Kidney (tissue), 14 donors: Measurements from ENCODE around the gene XPO4. TPM values are rescaled to one million over a fixed set of nuclear protein-coding genes. Genes with fewer than 3 reads are reported as not detected.

ENCODE experiments used
- DNase-seq, 5 donors: peaks; one replicate each; pipeline ENCODE4 v3.0.0-alpha.2; 2013 to 2020
- FAIRE-seq: peaks from 2 replicates; lab custom pipeline; 2012; peaks lifted over from hg19 to GRCh38; lab: Jason Lieb, UNC
- H3K27ac ChIP-seq, 2 donors: one replicate each; pipeline ENCODE4 v1.7.0; 2013; ENCODE audit warnings: low read depth in 2 of 2, low read length in 2 of 2, inconsistent platforms in 1 of 2
- H3K27me3 ChIP-seq: one replicate; pipeline ENCODE4 v1.7.1; 2013; ENCODE audit warnings: low read length, inconsistent platforms; ENCODE audit not compliant: control insufficient read depth, insufficient read depth
- H3K36me3 ChIP-seq, 3 donors: one replicate each; pipeline versions ENCODE4 v1.7.0 to v1.7.1; 2013; ENCODE audit warnings: low read length in 3 of 3, control low read depth in 1 of 3, inconsistent platforms in 1 of 3; ENCODE audit not compliant: insufficient read depth in 3 of 3, control insufficient read depth in 2 of 3
- H3K4me1 ChIP-seq, 3 donors: one replicate each; pipeline versions ENCODE4 v1.7.0 to v1.7.1; 2013; ENCODE audit warnings: low read length in 3 of 3, inconsistent platforms in 1 of 3, low read depth in 1 of 3; ENCODE audit not compliant: control insufficient read depth in 2 of 3, insufficient read depth in 2 of 3
- H3K4me3 ChIP-seq, 3 donors: one replicate each; pipeline versions ENCODE4 v1.7.0 to v1.8.1; 2013; ENCODE audit warnings: low read length in 3 of 3, control low read depth in 1 of 3, inconsistent platforms in 1 of 3
- H3K9ac ChIP-seq, 3 donors: one replicate each; pipeline versions ENCODE4 v1.7.0 to v1.7.1; 2013; ENCODE audit warnings: low read length in 3 of 3, control low read depth in 1 of 3, inconsistent platforms in 1 of 3
- H3K9me3 ChIP-seq, 3 donors: one replicate each; pipeline versions ENCODE4 v1.7.0 to v1.7.1; 2013; ENCODE audit warnings: low read length in 3 of 3, control low read depth in 1 of 3, inconsistent platforms in 1 of 3; ENCODE audit not compliant: control insufficient read depth in 2 of 3, insufficient read depth in 1 of 3
- intact Hi-C: fragments of 100-400 bp; cut with DNase I; formaldehyde crosslinking; loops from one replicate; pipeline ENCODE4 v1.11.1; 2022
- polyA plus RNA-seq: library from polyadenylated mRNA; stranded (reverse); fragments of 350-450 nt; fragmentation: Illumina TruSeq; extraction: RNeasy Lipid Tissue Mini Kit (QIAGEN cat#74804); gene quantifications from one replicate; pipeline ENCODE4 v1.2.3, GENCODE V29; 2014; ENCODE audit warnings: low read depth, low replicate concordance; ENCODE audit not compliant: insufficient read depth
- total RNA-seq: library from RNA; stranded (reverse); fragmentation: NEBNext Ultra II Directional; extraction: Animal tissue kit (Norgen Biotek cat#: 25700); gene quantifications from one replicate; pipeline ENCODE4 v1.2.1, GENCODE V29; 2021
- TF ChIP-seq, protein P1 (sequence below): IDR thresholded peaks from 3 replicates; pipeline ENCODE4 v1.5.1; 2012; ENCODE audit warnings: mild to moderate bottlenecking, moderate library complexity, borderline replicate concordance; ENCODE audit not compliant: insufficient read depth; ENCODE audit errors: extremely low read depth
- donor health status: control.
- donor health status: control.
- donor health status: control.
- donor health status: control.
- donor health status: control.
- donor health status: DM: yes; HTN: yes; CAD: no.
- donor health status: Normal renal cell carcinoma (clear cell type).

The XPO4 gene
- total and polyA plus RNA-seq, 2 donors from 2014 or later, result 3.3 to 17.4 TPM

GRCh38 chr13:20814224-20814910 lies 88.2 kb downstream of the XPO4 start:
- H3K4me3 ChIP-seq, result no peak overlapping the region
- H3K9ac ChIP-seq, result no peak overlapping the region
- intact Hi-C loops, result no loop called here
- H3K4me1 ChIP-seq, result no peaks in the 10 kb centered on the region
- no peaks in the 10 kb centered on the region for H3K27me3 ChIP-seq
- FAIRE-seq, result peak; percentile 88
- peaks cover 0 to 3% (median 0%) of the 10 kb centered on the region in 3 donors for H3K36me3 ChIP-seq
- DNase-seq, result peak in 2 of 5 donors; percentile 27 to 88
- H3K9me3 ChIP-seq, result no peaks in the 10 kb centered on the region
- no peak overlapping the region for H3K27ac ChIP-seq
- TF ChIP-seq, protein P1, sequence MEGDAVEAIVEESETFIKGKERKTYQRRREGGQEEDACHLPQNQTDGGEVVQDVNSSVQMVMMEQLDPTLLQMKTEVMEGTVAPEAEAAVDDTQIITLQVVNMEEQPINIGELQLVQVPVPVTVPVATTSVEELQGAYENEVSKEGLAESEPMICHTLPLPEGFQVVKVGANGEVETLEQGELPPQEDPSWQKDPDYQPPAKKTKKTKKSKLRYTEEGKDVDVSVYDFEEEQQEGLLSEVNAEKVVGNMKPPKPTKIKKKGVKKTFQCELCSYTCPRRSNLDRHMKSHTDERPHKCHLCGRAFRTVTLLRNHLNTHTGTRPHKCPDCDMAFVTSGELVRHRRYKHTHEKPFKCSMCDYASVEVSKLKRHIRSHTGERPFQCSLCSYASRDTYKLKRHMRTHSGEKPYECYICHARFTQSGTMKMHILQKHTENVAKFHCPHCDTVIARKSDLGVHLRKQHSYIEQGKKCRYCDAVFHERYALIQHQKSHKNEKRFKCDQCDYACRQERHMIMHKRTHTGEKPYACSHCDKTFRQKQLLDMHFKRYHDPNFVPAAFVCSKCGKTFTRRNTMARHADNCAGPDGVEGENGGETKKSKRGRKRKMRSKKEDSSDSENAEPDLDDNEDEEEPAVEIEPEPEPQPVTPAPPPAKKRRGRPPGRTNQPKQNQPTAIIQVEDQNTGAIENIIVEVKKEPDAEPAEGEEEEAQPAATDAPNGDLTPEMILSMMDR, result no peak

- H3K9me3 ChIP-seq, result no peaks in the 10 kb centered on the region
- H3K4me3 ChIP-seq, result no peak overlapping the region
- TF ChIP-seq, protein P1, result no peak
- no peak overlapping the region for H3K9ac ChIP-seq
- intact Hi-C loops, result no loop called here
- H3K27me3 ChIP-seq, result no peaks in the 10 kb centered on the region
- FAIRE-seq (no peak), DNase-seq (no peak)
- H3K4me1 ChIP-seq, result no peaks in the 10 kb centered on the region
- no peak overlapping the region for H3K27ac ChIP-seq
- peaks cover 2 to 17% (median 9%) of the 10 kb centered on the region in 3 donors for H3K36me3 ChIP-seq
Observed at GRCh38 chr13:20812890-20813289, 89.7 kb downstream of the XPO4 start.

GRCh38 chr13:20810808-20811207 lies 91.7 kb downstream of the XPO4 start:
- Histone ChIP-seq H3K4me3 (no peak overlapping the region), H3K9ac (no peak overlapping the region), H3K9me3 (no peaks in the 10 kb centered on the region), H3K36me3 (peaks cover 2 to 26% (median 14%) of the 10 kb centered on the region in 3 donors), H3K27me3 (no peaks in the 10 kb centered on the region), H3K4me1 (no peaks in the 10 kb centered on the region), H3K27ac (no peak overlapping the region)
- FAIRE-seq (no peak), DNase-seq (no peak)
- intact Hi-C loops, result no loop called here
- TF ChIP-seq, protein P1, result no peak
